ENCODE measurements around the gene ICA1.

- TF ChIP-seq, protein P1, sequence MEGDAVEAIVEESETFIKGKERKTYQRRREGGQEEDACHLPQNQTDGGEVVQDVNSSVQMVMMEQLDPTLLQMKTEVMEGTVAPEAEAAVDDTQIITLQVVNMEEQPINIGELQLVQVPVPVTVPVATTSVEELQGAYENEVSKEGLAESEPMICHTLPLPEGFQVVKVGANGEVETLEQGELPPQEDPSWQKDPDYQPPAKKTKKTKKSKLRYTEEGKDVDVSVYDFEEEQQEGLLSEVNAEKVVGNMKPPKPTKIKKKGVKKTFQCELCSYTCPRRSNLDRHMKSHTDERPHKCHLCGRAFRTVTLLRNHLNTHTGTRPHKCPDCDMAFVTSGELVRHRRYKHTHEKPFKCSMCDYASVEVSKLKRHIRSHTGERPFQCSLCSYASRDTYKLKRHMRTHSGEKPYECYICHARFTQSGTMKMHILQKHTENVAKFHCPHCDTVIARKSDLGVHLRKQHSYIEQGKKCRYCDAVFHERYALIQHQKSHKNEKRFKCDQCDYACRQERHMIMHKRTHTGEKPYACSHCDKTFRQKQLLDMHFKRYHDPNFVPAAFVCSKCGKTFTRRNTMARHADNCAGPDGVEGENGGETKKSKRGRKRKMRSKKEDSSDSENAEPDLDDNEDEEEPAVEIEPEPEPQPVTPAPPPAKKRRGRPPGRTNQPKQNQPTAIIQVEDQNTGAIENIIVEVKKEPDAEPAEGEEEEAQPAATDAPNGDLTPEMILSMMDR (conservative IDR thresholded peaks at IDR 0.05; ENCODE audit: low read length) = no peak
- TF ChIP-seq EZH2phosphoT487 (IDR thresholded peaks at IDR 0.05; ENCODE audit: borderline replicate concordance) = no peak
These were observed 32.0 kb downstream of the ICA1 start for GRCh38 chr7:8229927-8230326.
